Right atrium auricular region (tissue), 2 donors: ENCODE measurements around the gene EDNRA. TPM values are rescaled to one million over a fixed set of nuclear protein-coding genes. Genes with fewer than 3 reads are reported as not detected.
A peak's percentile ranks its signal among the peaks of the same experiment; 100 is the strongest.

Source experiments
- DNase-seq: peaks from one replicate; pipeline ENCODE4 v3.0.0-alpha.2; 2019; ENCODE audit warnings: low spot score
- H3K27ac ChIP-seq, 2 donors: fragments of 200-600 bp; sonication (generic); 1 replicate in 1 of 2; 2 replicates in 1 of 2; pipeline ENCODE4 v1.5.1; 2016 to 2019
- H3K27me3 ChIP-seq, 2 donors: fragments of 200-600 bp; sonication (generic); one replicate each; pipeline versions ENCODE4 v1.5.1 to v1.6.0; 2017 to 2019
- H3K36me3 ChIP-seq: fragments of 200-600 bp; sonication (generic); one replicate; pipeline ENCODE4 v1.5.1; 2016
- H3K4me1 ChIP-seq, 2 donors: fragments of 200-600 bp; sonication (generic); one replicate each; pipeline versions ENCODE4 v1.5.1 to v1.6.0; 2017 to 2019
- H3K4me3 ChIP-seq, 2 donors: fragments of 200-600 bp; sonication (generic); 1 replicate in 1 of 2; 2 replicates in 1 of 2; pipeline ENCODE4 v1.5.1; 2017 to 2019; ENCODE audit warnings: mild to moderate bottlenecking in 1 of 2, moderate library complexity in 1 of 2
- H3K9me3 ChIP-seq, 2 donors: fragments of 200-600 bp; sonication (generic); one replicate each; pipeline ENCODE4 v1.5.1; 2019
- CTCF ChIP-seq, 2 donors: fragments of 200-600 bp; sonication (generic); IDR thresholded peaks; one replicate each; pipeline ENCODE4 v1.5.1; 2019; ENCODE audit warnings: antibody characterized with exemption in 2 of 2
- total RNA-seq, 2 donors: library from RNA; depleted of rRNA; stranded (reverse); fragments of >200 nt; gene quantifications; one replicate each; pipeline ENCODE4 v1.1.0, GENCODE V29; 2016

EDNRA gene
- total RNA-seq, 2 donors from 2014 or later, result 64.8 to 72.7 TPM

DNA sequence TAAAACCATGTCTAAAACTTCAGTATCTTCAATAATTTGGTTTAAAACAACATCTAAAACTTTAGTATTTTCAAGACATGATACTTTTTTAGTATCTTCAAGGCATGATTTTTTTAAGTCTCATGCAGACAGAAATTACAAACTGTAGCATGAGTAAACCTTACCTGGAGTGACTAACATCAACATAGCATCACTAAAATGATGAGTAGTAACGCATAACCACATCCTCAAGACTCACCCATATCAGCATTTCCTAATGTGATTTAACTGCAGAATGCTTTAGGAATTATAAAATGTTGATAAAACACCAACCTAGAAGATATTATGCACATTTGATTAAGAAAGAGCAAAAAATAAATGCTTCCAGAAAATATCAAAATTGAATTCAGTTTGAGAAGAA, 19.7 kb upstream of the EDNRA start:
- H3K27me3 ChIP-seq, result no peaks in the 10 kb centered on the region
- no peaks in the 10 kb centered on the region for H3K36me3 ChIP-seq
- TF ChIP-seq CTCF (IDR thresholded peaks at IDR 0.05), result no peak
- no peak for DNase-seq
- H3K4me3 ChIP-seq, result no peak overlapping the region
- H3K27ac ChIP-seq, result no peak overlapping the region
- peaks cover 0 to 9% of the 10 kb centered on the region in 2 donors for H3K9me3 ChIP-seq
- H3K4me1 ChIP-seq, result peaks cover 0 to 4% of the 10 kb centered on the region in 2 donors

GRCh38 chr4:147463065-147463464, 17.8 kb upstream of the EDNRA start:
- TF ChIP-seq CTCF (IDR thresholded peaks at IDR 0.05), result no peak
- peaks cover 0 to 9% of the 10 kb centered on the region in 2 donors for H3K9me3 ChIP-seq
- H3K27ac ChIP-seq, result peak overlapping the region; percentile 19 to 53
- no peaks in the 10 kb centered on the region for H3K27me3 ChIP-seq
- H3K4me1 ChIP-seq, result peaks cover 0 to 4% of the 10 kb centered on the region in 2 donors
- H3K4me3 ChIP-seq, result no peak overlapping the region
- H3K36me3 ChIP-seq, result no peaks in the 10 kb centered on the region
- DNase-seq, result no peak

GRCh38 chr4:147465461-147465860, 15.4 kb upstream of the EDNRA start:
- TF ChIP-seq CTCF (IDR thresholded peaks at IDR 0.05), result no peak
- no peaks in the 10 kb centered on the region for H3K36me3 ChIP-seq
- DNase-seq, result no peak
- H3K9me3 ChIP-seq, result peaks cover 0 to 9% of the 10 kb centered on the region in 2 donors
- no peaks in the 10 kb centered on the region for H3K27me3 ChIP-seq
- no peak overlapping the region for H3K27ac ChIP-seq
- H3K4me1 ChIP-seq, result peaks cover 0 to 4% of the 10 kb centered on the region in 2 donors
- H3K4me3 ChIP-seq, result no peak overlapping the region

DNA sequence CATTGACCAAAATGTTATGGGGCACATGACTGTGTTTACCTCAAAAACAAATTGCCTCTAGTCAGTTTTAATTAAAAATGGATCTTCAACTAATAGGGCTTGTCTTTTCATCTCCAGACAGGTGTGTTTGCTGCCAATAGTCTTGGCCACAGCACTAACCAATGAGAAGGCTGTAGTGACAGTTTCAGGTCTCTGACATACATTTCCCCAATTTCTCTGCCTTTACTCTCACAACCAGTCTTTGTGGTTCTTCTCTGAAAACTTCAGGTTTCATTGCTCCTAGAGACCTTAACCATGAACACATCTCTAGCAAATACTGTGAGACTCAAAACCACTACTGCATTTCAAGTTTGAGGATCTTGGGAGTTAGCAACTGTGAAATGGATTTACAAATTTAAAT, 3.5 kb upstream of the EDNRA start:
- no peak overlapping the region for H3K4me3 ChIP-seq
- no peak overlapping the region for H3K27ac ChIP-seq
- no peak for TF ChIP-seq CTCF (IDR thresholded peaks at IDR 0.05)
- no peak for DNase-seq
- no peaks in the 10 kb centered on the region for H3K36me3 ChIP-seq
- no peaks in the 10 kb centered on the region for H3K27me3 ChIP-seq
- H3K4me1 ChIP-seq, result peaks cover 0 to 15% of the 10 kb centered on the region in 2 donors
- H3K9me3 ChIP-seq, result no peaks in the 10 kb centered on the region

DNA sequence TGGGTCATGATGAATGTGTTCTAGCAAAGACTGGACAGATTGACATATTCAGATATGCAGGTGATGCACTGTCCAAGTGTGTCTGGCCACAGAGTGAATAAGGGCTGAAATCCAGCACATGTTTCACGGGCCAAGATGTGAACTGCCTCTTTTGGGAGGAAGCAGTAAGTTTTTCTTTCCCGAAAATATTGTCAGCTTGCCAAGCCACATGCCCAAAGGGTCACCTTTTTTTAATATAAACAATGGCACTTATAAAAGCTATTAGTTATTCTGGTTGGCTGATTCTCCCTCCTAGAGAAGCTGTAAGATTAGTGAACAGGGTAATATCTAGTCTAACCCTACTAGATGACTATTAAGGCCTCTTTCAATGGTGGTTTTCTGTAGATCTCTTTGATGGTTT, 1.5 kb upstream of the EDNRA start:
- DNase-seq, result no peak
- H3K27ac ChIP-seq, result peak overlapping the region; percentile 94 to 97
- no peak overlapping the region for H3K4me3 ChIP-seq
- no peaks in the 10 kb centered on the region for H3K36me3 ChIP-seq
- no peaks in the 10 kb centered on the region for H3K27me3 ChIP-seq
- H3K4me1 ChIP-seq, result peaks cover 0 to 15% of the 10 kb centered on the region in 2 donors
- TF ChIP-seq CTCF (IDR thresholded peaks at IDR 0.05), result no peak
- H3K9me3 ChIP-seq, result no peaks in the 10 kb centered on the region

DNA sequence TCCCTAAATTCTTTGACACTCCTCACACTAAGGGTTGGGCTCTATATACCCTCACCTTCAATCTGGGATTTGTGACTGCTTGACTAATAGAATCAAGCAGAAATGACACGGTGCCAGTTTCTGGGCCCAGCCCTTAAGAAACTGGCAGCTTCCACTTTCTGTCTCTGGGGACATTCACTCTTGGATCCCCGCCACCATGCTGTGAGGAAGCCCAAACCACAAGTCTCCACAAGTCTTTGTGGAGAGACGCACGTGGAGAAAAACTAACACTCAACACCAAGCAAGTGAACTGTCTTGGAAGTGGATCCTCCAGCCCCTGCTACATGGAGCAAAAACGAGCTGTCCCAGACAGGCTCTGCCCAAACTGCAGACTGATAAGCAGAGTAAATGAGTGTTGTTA, 1.1 kb upstream of the EDNRA start:
- no peak for TF ChIP-seq CTCF (IDR thresholded peaks at IDR 0.05)
- peak overlapping the region; percentile 94 to 97 for H3K27ac ChIP-seq
- H3K27me3 ChIP-seq, result no peaks in the 10 kb centered on the region
- no peaks in the 10 kb centered on the region for H3K9me3 ChIP-seq
- H3K36me3 ChIP-seq, result no peaks in the 10 kb centered on the region
- peak overlapping the region in 1 of 2 donors; percentile 70 for H3K4me3 ChIP-seq
- H3K4me1 ChIP-seq, result peaks cover 0 to 15% of the 10 kb centered on the region in 2 donors
- DNase-seq, result no peak
